Measurements from ENCODE around the gene IQCM.

DNA sequence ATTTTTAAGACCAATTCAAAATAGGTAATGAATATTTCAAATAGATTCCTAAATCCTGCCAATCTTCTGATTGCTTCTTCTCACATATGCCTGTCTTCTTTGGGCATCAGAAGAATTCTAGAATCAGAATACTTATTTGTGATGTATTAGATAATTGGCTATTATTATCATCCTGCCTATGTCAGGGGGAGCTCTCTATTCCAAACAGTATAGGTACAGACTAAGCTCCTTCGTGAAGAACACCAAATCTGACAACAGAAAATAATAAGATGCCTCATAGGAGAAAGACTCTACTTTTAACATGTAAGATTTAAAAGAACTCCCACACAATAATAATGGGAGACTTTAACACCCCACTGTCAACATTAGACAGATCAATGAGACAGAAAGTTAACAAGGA is at the start of gene IQCM:
- TF ChIP-seq, protein P1, sequence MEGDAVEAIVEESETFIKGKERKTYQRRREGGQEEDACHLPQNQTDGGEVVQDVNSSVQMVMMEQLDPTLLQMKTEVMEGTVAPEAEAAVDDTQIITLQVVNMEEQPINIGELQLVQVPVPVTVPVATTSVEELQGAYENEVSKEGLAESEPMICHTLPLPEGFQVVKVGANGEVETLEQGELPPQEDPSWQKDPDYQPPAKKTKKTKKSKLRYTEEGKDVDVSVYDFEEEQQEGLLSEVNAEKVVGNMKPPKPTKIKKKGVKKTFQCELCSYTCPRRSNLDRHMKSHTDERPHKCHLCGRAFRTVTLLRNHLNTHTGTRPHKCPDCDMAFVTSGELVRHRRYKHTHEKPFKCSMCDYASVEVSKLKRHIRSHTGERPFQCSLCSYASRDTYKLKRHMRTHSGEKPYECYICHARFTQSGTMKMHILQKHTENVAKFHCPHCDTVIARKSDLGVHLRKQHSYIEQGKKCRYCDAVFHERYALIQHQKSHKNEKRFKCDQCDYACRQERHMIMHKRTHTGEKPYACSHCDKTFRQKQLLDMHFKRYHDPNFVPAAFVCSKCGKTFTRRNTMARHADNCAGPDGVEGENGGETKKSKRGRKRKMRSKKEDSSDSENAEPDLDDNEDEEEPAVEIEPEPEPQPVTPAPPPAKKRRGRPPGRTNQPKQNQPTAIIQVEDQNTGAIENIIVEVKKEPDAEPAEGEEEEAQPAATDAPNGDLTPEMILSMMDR (conservative IDR thresholded peaks at IDR 0.05; ENCODE audit: low read length) = no peak
- no peak for TF ChIP-seq EZH2phosphoT487 (IDR thresholded peaks at IDR 0.05; ENCODE audit: borderline replicate concordance, low read depth, low read length)
